ENCODE results near the gene HJURP. TPM values are rescaled to one million over a fixed set of nuclear protein-coding genes. Genes with fewer than 3 reads are reported as not detected.

The HJURP gene
- polyA plus RNA-seq, 2 of the 4 experiments (the other 2 are of a cell fraction), result 103 to 111 TPM

GRCh38 chr2:233822781-233823730 is 31.3 kb downstream of the HJURP start:
- 78% methylated on average over 21 of the region's 25 CpGs for WGBS (ENCODE audit: missing lambda C conversion rate)
- H3K9me3 ChIP-seq, result 0 out of 3 replicates have a peak, but pooled peaks cover 7% of the 10 kb centered on the region
- H3K4me2 ChIP-seq, result peak overlapping the region; percentile 12; the same call in 1 of the 3 replicates
- POLR2A ChIA-PET, result no interaction called here
- H3K4me1 ChIP-seq, result peaks cover 20% of the 10 kb centered on the region
- FAIRE-seq (no peak), ATAC-seq (peak in 1 of 2 experiments; percentile 30; a peak in 3 of 6 replicates), DNase-seq (ENCODE audit: low read depth in 1 of 2, low spot score in 1 of 2) (peak in 1 of 2 experiments; percentile 40)
- TF ChIP-seq ZFP36 (IDR thresholded peaks at IDR 0.05; ENCODE audit: borderline replicate concordance, partially characterized antibody) (no peak), GATA3 (IDR thresholded peaks at IDR 0.05; ENCODE audit: borderline replicate concordance) (no peak), KDM5A (IDR thresholded peaks at IDR 0.05) (no peak), MAX (IDR thresholded peaks at IDR 0.05) (peak; percentile 40; the same call in 1 of the 2 replicates), POLR2AphosphoS2 (conservative IDR thresholded peaks at IDR 0.05; ENCODE audit: low read length) (no peak), CEBPB (IDR thresholded peaks at IDR 0.05) (peak in 1 of 2 experiments; percentile 49; a peak in 1 of 4 replicates), USF2 (IDR thresholded peaks at IDR 0.05) (no peak), SMC3 (IDR thresholded peaks at IDR 0.05) (no peak), FOSL2 (IDR thresholded peaks at IDR 0.05) (no peak), FOSL2 (CRISPR knock-in tag; IDR thresholded peaks at IDR 0.05) (no peak), JUN (IDR thresholded peaks at IDR 0.05) (no peak), KDM1A (IDR thresholded peaks at IDR 0.05; ENCODE audit: low read depth) (no peak), CBX2 (IDR thresholded peaks at IDR 0.05; ENCODE audit: borderline replicate concordance, low read depth) (no peak)
- TF ChIP-seq, protein P1, sequence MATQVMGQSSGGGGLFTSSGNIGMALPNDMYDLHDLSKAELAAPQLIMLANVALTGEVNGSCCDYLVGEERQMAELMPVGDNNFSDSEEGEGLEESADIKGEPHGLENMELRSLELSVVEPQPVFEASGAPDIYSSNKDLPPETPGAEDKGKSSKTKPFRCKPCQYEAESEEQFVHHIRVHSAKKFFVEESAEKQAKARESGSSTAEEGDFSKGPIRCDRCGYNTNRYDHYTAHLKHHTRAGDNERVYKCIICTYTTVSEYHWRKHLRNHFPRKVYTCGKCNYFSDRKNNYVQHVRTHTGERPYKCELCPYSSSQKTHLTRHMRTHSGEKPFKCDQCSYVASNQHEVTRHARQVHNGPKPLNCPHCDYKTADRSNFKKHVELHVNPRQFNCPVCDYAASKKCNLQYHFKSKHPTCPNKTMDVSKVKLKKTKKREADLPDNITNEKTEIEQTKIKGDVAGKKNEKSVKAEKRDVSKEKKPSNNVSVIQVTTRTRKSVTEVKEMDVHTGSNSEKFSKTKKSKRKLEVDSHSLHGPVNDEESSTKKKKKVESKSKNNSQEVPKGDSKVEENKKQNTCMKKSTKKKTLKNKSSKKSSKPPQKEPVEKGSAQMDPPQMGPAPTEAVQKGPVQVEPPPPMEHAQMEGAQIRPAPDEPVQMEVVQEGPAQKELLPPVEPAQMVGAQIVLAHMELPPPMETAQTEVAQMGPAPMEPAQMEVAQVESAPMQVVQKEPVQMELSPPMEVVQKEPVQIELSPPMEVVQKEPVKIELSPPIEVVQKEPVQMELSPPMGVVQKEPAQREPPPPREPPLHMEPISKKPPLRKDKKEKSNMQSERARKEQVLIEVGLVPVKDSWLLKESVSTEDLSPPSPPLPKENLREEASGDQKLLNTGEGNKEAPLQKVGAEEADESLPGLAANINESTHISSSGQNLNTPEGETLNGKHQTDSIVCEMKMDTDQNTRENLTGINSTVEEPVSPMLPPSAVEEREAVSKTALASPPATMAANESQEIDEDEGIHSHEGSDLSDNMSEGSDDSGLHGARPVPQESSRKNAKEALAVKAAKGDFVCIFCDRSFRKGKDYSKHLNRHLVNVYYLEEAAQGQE (IDR thresholded peaks at IDR 0.05), result no peak
- H3K4me3 ChIP-seq, result no peak overlapping the region
- CTCF ChIA-PET, result interaction anchor here (1.2 to 2.3 kb wide), 4 partner anchors 10 to 132 kb away, joined by 3 to 10 read pairs (median 3); no protein-coding TSS in a partner anchor
- H3K27ac ChIP-seq, result peak overlapping the region; percentile 65 to 81

DNA sequence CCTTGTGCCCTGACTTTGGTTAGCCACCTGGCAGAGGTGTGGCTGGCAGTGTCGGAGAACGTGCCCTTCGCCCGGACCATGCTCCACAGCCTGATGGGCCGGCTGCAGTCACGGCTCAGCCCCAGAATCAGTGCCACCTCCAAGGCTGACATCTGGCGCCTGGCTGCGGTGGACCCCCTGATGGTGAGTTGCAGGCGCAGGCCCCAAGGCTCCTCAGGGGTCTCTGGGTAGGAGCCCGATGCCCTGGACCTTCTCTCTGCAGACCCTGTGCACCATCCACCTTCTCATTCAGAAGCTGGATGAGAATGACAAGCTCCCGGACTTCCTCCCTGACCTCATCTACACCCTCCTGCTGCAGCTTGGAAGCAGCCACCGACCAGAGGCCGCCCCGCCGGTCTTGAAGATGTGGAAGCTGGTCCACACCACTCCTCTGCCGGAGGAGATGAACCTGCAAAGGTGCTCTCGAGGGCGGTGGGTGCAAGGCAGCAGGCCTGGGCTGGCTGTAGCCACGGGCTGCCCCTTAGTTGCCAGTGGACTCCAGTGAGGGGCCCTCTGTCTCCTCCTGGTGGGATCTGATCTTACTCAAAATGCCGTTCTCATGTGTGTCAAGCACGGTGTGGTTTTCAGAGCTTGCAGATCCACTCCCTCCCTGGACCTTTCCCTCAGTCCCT is 32.1 kb downstream of the HJURP start:
- peak overlapping the region; percentile 65 to 81; a peak in 5 of 6 replicates for H3K27ac ChIP-seq
- no peak overlapping the region for H3K4me3 ChIP-seq
- FAIRE-seq (no peak), DNase-seq (ENCODE audit: low read depth in 1 of 2, low spot score in 1 of 2) (no peak), ATAC-seq (peak in 1 of 2 experiments; percentile 10; a peak in 2 of 6 replicates)
- peaks cover 23% of the 10 kb centered on the region for H3K4me1 ChIP-seq
- 0 out of 3 replicates have a peak, but pooled peaks cover 7% of the 10 kb centered on the region for H3K9me3 ChIP-seq
- WGBS (ENCODE audit: missing lambda C conversion rate), result 96% methylated on average over 16 of the region's 21 CpGs
- ChIA-PET CTCF (interaction anchor here (1.3 to 1.9 kb wide), 2 partner anchors 31 to 111 kb away, joined by 3 read pairs; no protein-coding TSS in a partner anchor), POLR2A (no interaction called here)
- H3K4me2 ChIP-seq, result no peak overlapping the region
- TF ChIP-seq, protein P2, sequence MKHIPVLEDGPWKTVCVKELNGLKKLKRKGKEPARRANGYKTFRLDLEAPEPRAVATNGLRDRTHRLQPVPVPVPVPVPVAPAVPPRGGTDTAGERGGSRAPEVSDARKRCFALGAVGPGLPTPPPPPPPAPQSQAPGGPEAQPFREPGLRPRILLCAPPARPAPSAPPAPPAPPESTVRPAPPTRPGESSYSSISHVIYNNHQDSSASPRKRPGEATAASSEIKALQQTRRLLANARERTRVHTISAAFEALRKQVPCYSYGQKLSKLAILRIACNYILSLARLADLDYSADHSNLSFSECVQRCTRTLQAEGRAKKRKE (CRISPR knock-in tag; IDR thresholded peaks at IDR 0.05; ENCODE audit: low read depth), result no peak
- TF ChIP-seq HOXA7 (CRISPR knock-in tag; IDR thresholded peaks at IDR 0.05) (no peak), FOSL2 (IDR thresholded peaks at IDR 0.05) (no peak), FOSL2 (CRISPR knock-in tag; IDR thresholded peaks at IDR 0.05) (no peak), TFCP2L1 (CRISPR knock-in tag; IDR thresholded peaks at IDR 0.05) (no peak), SMC3 (IDR thresholded peaks at IDR 0.05) (no peak), PBX3 (IDR thresholded peaks at IDR 0.05) (no peak), NPAS2 (CRISPR knock-in tag; IDR thresholded peaks at IDR 0.05; ENCODE audit: borderline replicate concordance) (no peak), HDAC2 (IDR thresholded peaks at IDR 0.05) (no peak), HOXB5 (CRISPR knock-in tag; IDR thresholded peaks at IDR 0.05) (no peak), MAFK (IDR thresholded peaks at IDR 0.05; ENCODE audit: partially characterized antibody) (no peak), EP300 (IDR thresholded peaks at IDR 0.05) (no peak), ZC3H11A (IDR thresholded peaks at IDR 0.05) (no peak)
- TF ChIP-seq, protein P3, sequence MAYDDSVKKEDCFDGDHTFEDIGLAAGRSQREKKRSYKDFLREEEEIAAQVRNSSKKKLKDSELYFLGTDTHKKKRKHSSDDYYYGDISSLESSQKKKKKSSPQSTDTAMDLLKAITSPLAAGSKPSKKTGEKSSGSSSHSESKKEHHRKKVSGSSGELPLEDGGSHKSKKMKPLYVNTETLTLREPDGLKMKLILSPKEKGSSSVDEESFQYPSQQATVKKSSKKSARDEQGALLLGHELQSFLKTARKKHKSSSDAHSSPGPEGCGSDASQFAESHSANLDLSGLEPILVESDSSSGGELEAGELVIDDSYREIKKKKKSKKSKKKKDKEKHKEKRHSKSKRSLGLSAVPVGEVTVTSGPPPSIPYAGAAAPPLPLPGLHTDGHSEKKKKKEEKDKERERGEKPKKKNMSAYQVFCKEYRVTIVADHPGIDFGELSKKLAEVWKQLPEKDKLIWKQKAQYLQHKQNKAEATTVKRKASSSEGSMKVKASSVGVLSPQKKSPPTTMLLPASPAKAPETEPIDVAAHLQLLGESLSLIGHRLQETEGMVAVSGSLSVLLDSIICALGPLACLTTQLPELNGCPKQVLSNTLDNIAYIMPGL (CRISPR knock-in tag; IDR thresholded peaks at IDR 0.05; ENCODE audit: borderline replicate concordance), result no peak
- TF ChIP-seq, protein P4, sequence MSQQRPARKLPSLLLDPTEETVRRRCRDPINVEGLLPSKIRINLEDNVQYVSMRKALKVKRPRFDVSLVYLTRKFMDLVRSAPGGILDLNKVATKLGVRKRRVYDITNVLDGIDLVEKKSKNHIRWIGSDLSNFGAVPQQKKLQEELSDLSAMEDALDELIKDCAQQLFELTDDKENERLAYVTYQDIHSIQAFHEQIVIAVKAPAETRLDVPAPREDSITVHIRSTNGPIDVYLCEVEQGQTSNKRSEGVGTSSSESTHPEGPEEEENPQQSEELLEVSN (IDR thresholded peaks at IDR 0.05; ENCODE audit: borderline replicate concordance, low read depth), result no peak
